Measurements from ENCODE around the gene NR2C2. TPM values are rescaled to one million over a fixed set of nuclear protein-coding genes. Genes with fewer than 3 reads are reported as not detected.

Gene NR2C2
- polyA plus RNA-seq, 1 experiment, result 17.9 TPM

- Histone ChIP-seq H3K36me3 (ENCODE audit: control insufficient read depth, insufficient read depth, low read length) (no peaks in the 10 kb centered on the region), H3K27me3 (ENCODE audit: control insufficient read depth, insufficient read depth, low read length) (no peaks in the 10 kb centered on the region), H3K4me3 (ENCODE audit: low read depth, low read length) (no peak overlapping the region)
- DNase-seq (ENCODE audit: low read depth), result no peak
- TF ChIP-seq CTCF (IDR thresholded peaks at IDR 0.05; ENCODE audit: insufficient read depth, low read depth, low read length), result no peak
- POLR2A ChIA-PET, result no interaction called here
- CTCF ChIA-PET, result interaction anchor here (0.8 to 2.7 kb wide), 21 partner anchors 10 to 1274 kb away, joined by 3 to 12 read pairs (median 4); partner anchors contain the start of genes CAPN7, MRPS25, NR2C2 and RBSN
These were observed 20.8 kb upstream of the NR2C2 start for GRCh38 chr3:14926592-14926991.

- TF ChIP-seq CTCF (IDR thresholded peaks at IDR 0.05; ENCODE audit: insufficient read depth, low read depth, low read length), result no peak
- CTCF ChIA-PET, result interaction anchor here (0.6 to 2.7 kb wide), 11 partner anchors 10 to 1275 kb away, joined by 3 to 10 read pairs (median 4); partner anchors contain the start of gene NR2C2
- no peaks in the 10 kb centered on the region for H3K36me3 ChIP-seq (ENCODE audit: control insufficient read depth, insufficient read depth, low read length)
- no peak for DNase-seq (ENCODE audit: low read depth)
- POLR2A ChIA-PET, result no interaction called here
- no peak overlapping the region for H3K4me3 ChIP-seq (ENCODE audit: low read depth, low read length)
- H3K27me3 ChIP-seq (ENCODE audit: control insufficient read depth, insufficient read depth, low read length), result no peaks in the 10 kb centered on the region
These were observed 20.1 kb upstream of the NR2C2 start for GRCh38 chr3:14927308-14927707.

- ChIA-PET CTCF (no interaction called here), POLR2A (no interaction called here)
- no peak for TF ChIP-seq CTCF (IDR thresholded peaks at IDR 0.05; ENCODE audit: insufficient read depth, low read depth, low read length)
- no peak for DNase-seq (ENCODE audit: low read depth)
- Histone ChIP-seq H3K36me3 (ENCODE audit: control insufficient read depth, insufficient read depth, low read length) (no peaks in the 10 kb centered on the region), H3K4me3 (ENCODE audit: low read depth, low read length) (no peak overlapping the region), H3K27me3 (ENCODE audit: control insufficient read depth, insufficient read depth, low read length) (no peaks in the 10 kb centered on the region)
These were observed 17.9 kb upstream of the NR2C2 start for GRCh38 chr3:14929310-14930074.

GRCh38 chr3:14933820-14934425 is 13.5 kb upstream of the NR2C2 start:
- ChIA-PET POLR2A (no interaction called here), CTCF (no interaction called here)
- H3K36me3 ChIP-seq (ENCODE audit: control insufficient read depth, insufficient read depth, low read length), result no peaks in the 10 kb centered on the region
- no peak for DNase-seq (ENCODE audit: low read depth)
- no peak overlapping the region for H3K4me3 ChIP-seq (ENCODE audit: low read depth, low read length)
- no peaks in the 10 kb centered on the region for H3K27me3 ChIP-seq (ENCODE audit: control insufficient read depth, insufficient read depth, low read length)
- no peak for TF ChIP-seq CTCF (IDR thresholded peaks at IDR 0.05; ENCODE audit: insufficient read depth, low read depth, low read length)

- Histone ChIP-seq H3K27me3 (ENCODE audit: control insufficient read depth, insufficient read depth, low read length) (no peaks in the 10 kb centered on the region), H3K4me3 (ENCODE audit: low read depth, low read length) (no peak overlapping the region), H3K36me3 (ENCODE audit: control insufficient read depth, insufficient read depth, low read length) (no peaks in the 10 kb centered on the region)
- no peak for DNase-seq (ENCODE audit: low read depth)
- TF ChIP-seq CTCF (IDR thresholded peaks at IDR 0.05; ENCODE audit: insufficient read depth, low read depth, low read length), result no peak
- ChIA-PET POLR2A (no interaction called here), CTCF (no interaction called here)
These were observed 11.6 kb upstream of the NR2C2 start for GRCh38 chr3:14935592-14936345.
